ENCODE measurements around the gene ENTREP1.
"Not testable (repeated sequence)": the region's sequence is repeated elsewhere in the genome, so short reads cannot be mapped to it uniquely, and the experiment has no call there.

Gene ENTREP1, protein sequence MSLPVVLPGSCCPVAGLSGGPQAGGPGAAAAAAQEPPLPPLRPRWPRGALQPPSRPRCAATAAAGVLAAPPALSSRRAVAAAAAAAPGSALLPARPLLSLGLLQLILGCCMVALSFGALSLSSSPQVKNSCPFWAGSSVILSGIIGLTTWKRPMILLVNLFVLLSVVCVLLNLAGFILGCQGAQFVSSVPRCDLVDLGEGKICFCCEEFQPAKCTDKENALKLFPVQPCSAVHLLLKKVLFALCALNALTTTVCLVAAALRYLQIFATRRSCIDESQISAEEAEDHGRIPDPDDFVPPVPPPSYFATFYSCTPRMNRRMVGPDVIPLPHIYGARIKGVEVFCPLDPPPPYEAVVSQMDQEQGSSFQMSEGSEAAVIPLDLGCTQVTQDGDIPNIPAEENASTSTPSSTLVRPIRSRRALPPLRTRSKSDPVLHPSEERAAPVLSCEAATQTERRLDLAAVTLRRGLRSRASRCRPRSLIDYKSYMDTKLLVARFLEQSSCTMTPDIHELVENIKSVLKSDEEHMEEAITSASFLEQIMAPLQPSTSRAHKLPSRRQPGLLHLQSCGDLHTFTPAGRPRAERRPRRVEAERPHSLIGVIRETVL

DNA sequence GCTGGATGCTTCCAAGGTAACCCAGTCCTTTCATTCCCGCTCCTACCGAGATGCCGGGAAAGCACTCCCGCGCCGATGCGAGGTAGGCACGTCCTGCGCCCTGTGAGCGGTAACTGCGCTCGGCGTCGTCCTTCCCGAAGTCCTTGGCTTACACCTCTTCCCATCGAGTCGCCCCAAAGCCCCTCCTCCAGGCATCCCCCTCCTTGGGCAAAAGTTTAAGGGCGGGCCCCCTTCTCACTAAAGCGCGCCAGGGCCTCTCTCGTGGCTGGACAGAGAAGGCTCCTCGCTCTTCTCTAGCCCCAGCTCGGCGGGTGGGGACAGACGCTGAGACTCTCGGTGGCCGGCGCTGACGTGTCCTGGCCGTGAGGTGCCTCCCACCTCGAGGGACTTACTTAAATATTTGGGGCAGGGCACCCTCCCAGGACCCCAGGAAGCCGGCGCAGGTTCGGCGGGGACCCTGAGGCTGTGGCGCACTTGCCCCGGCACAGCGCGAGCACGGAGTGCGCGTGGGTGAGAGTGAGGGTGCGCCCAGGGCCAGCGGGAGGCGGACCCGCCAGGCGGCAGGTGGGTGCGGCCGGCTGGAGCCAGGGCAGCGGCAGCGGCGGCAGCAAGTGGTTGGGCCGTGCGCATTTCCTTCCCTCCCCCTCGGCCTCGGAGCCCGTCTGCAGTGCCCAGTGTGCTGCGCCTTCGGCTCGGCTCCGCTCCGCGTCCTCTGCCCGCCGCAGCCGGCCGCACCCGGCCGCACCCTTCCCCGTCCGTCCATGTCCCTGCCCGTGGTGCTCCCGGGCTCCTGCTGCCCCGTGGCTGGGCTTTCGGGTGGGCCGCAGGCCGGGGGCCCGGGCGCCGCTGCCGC lies at the start of gene ENTREP1:
Gene ENTREP1 (plus strand): TSS at position 667 of the 853 bp plus-strand sequence. CDS start 95 bp downstream, at position 762.
- no peak for DNase-seq (ENCODE audit: low read depth)

DNA sequence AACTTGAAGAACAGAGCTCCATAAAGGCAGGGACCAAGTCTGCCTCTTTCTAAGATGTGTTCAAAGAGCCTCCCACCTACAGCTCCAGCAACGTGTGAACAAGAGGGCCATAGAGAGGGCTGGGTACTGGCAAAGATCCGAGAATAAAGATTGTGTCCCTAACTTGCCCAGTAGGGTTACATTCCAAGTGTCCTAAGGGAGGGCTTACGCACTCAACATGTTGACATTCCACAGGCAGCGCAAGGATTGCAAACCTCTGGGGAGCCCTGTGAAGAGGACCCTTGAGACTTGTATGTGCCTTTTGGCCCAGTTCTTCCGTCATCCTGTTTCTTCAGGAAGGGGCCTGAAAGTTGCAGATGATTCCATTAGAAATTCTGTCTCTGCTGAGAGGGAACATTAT lies 48.2 kb upstream of the ENTREP1 start:
- DNase-seq (ENCODE audit: low read depth): no peak

DNA sequence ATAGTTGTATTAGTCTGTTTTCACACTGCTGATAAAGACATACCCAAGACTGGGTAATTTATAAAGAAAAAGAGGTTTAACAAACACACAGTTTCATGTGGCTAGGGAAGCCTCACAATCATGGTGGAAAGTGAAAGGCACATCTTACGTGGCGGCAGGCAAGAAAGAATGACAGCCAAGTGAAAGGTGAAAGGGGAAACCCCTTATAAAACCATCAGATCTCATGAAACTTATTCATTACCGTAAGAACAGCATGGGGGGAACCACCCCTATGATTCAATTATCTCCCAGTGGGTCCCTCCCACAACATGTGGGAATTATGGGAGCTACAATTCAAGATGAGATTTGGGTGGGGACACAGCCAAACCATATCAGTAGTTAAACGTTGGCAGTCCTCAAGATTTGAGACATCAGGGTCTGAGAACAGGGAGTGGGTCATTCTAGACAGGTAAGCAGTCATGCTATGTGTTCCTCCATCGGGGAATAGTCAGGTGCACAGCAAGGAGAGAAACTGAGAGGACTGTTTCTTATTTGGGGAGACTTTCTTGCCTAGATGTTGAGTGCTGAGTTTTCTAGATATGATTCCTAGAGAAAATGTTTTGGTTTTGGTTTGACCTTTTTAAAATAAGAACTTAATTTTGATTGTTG lies 45.8 kb upstream of the ENTREP1 start:
- no peak for DNase-seq (ENCODE audit: low read depth)

DNA sequence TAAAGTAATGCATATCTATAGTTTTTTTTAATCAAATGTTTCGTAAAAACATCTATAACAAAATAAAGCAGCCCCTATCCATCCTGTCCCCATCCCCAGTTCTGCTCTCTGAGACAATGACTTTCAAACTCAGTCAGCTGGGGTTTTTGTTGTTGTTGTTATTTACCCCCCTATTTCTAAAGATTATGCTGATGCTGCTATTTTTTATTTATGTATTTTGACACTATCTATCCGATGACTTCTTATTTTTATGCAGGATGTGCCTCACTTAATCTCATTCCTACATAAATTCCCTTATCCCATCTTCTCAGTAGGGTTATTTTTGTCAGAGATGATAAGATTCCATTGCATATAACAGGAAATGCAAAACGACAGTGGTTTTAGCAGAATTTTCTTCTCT lies 45.3 kb upstream of the ENTREP1 start:
- no peak for DNase-seq (ENCODE audit: low read depth)

DNA sequence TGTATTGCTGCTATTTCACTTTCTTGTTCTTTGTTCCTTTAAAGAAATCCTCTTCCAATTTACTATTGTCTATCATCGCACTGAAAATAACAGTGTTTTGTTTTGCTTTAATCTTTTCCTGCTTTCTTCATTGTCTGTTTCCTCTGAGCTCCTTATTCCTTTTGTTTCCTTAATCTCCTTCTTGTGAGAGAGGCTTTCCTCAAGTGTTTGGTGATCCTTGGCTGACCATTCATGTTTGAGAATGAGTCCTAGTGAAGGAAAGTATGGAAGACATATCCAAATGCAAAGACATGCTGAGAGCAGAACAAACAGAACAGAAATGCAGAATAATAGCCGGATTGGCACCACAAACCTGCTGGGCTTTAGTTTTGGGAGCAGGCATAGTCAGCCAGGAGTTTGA lies 42.0 kb upstream of the ENTREP1 start:
- no peak for DNase-seq (ENCODE audit: low read depth)

DNA sequence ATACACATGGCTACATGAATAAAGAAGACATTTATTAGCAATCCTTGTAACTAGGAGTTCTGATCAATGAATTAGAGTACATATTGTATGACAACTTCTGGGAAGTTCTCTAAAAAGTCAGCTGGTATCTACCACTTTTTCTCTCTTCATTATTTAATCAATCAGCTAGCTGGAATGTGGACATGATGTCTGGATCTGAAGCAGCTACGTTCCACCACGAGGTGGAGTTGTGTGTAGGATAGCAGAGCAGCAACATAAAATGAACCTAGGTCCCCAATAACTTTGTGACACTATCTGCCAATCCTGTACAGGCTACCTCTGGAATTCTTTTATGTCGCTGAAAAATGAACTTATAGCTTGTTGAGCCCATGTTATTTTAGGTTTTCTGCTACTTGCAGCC lies 32.9 kb upstream of the ENTREP1 start:
- DNase-seq (ENCODE audit: low read depth): no peak

DNA sequence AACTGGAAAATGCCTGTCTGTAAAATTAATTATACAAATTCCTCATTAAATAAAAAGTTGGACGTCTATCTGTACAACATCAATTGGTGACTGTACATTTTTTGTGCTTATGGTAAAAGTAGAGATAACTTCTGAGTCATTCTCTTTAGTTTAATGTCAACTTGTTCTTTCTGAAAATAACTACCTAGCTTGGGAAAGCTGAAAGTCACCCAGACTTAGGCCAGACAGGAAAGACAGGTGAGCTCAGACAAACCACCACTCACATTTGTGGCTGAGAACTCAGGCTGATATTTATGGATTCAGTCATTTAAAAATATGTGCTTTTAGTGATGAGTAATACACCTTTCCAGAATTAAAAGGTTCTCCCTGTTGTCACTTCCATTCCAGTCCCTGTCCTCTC lies 31.9 kb upstream of the ENTREP1 start:
- DNase-seq (ENCODE audit: low read depth): no peak

DNA sequence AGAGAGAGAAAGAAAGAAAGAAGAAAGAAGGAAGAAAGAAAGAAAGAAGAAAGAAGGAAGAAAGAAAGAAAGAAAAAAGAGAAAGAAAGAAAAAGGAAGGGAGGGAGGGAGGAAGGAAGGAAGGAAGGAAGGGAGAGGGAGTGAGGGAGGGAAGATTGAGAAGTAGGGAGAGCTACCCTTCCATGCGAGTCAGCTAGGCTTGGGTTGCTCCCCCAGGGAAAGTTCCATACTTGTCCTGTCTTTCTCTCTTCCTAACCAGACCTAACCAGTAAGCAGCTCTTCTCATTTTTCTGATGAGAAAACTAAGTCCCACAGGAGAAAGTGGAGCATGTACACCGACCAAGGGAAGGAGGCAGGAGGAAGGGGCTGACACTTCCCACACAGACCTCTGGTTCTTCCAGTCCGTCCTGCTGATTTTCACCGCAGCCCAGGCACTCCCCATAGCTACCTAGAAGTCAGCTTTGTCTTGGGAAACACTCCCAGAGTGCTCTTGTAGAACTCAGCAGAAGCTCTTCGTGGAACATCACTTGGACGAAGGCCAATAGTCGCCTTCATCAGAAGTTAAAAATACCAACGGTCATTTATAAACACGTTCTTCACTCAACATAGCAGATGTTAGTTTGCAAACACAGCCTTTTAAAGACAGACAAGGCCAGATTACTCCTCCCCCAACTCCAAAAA lies 29.0 kb upstream of the ENTREP1 start:
- no peak for DNase-seq (ENCODE audit: low read depth)

DNA sequence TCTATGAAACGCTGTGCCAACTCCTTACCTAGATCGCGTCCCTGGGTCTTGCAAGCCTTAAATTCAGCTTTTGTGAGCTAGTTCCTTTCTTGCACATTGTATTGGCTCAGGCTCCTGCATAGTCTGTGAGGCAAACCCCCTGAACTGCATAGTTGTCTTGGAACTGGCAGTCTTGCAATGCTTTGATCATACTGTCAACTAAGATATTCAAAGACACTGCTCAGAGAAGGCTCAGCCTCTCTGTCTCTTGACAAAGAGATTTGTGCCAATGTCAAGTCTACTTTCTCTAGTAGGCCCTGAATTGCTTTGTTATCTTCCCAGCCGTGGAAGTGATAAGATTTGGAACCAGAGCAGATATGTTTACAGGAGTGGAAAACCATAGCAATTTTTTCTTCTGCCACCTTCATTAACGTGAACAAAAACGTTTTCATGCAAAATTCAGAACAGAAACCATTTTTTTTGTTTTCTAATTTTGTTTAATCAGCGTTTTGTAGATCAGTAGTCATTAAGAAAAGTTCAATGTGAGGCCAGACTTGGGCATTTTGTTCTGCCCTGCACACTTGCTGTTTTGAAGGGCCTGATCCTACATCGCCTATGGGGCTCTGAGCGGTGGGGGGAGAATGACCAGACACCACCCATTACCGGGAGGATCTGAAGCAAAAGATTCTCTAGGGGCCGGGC lies 27.6 kb upstream of the ENTREP1 start:
- no peak for DNase-seq (ENCODE audit: low read depth)

DNA sequence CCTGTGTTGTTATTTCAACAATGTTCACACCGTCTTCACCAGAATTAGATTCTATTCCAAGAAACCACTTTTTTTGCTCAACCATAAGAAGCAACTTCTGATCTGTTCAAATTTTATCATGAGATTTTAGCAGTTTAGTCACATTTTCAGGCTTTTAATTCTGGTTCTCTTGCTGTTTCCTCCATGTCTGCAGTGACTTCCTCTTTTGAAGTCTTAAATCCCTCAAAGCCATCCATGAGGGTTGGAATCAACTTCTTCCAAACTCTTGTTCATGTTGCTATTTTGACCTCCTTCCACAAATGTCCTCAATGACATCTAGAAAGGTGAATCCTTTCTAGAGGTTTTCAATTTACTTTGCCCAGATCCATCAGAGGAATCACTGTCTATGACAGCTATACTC lies 25.7 kb upstream of the ENTREP1 start:
- no peak for DNase-seq (ENCODE audit: low read depth)

DNA sequence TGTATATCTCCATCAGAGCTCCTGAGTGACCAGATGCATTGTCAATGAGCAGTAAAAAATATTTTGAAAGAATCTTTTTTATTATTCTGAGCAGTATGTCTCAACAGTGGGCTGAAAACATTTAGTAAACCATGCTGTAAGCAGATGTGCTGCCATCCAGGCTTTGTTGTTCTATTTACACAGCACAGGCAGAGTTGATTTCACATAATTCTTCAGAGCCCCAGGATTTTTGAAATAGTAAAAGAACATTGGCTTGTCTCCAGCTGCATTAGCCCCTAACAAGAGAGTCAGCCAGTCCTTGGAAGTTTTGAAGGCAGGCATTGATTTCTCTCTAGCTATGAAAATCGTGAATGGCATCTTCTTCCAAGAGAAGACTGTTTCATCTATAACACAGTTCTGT lies 25.2 kb upstream of the ENTREP1 start:
- DNase-seq (ENCODE audit: low read depth): no peak

DNA sequence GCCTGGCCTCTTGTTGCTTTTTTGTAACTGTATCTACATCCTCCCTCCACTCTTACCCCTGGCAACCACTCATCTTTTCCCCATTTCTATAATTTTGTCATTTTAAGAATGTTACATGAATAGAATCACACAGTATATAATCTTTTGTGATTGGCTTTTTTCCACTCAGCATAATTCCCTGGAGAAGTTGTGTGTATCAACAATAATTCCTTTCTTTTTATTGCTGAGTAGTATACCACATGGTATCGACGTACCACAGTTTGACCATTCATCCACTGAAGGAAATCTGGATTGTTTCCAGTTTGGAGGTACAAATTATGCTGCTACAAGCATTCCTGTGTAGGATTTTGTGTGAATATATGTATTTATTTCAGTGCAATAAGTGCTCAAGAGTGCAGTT lies 21.7 kb upstream of the ENTREP1 start:
- no peak for DNase-seq (ENCODE audit: low read depth)

DNA sequence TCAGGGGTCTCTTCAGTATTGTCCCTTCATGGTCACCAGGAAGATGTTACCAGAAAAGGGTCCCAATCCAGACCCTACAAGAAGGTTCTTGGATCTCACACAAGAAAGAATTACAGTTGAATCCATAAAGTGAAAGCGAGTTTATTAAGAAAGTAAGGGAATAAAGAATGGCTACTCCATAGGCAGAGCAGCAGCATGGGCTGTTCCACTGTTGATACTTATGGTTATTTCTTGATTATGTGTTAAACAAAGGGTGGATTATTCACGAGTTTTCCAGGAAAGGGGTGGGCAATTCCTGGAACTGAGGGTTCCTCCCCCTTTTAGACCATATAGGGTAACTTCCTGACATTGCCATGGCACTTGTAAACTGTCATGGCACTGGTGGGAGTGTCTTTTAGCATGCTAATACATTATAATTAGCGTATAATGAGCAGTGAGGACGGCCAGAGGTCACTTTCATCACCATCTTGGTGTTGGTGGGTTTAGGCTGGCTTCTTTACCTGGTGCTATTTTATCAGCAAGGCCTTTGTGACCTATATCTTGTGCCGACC lies 18.0 kb upstream of the ENTREP1 start:
- DNase-seq (ENCODE audit: low read depth): not testable (repeated sequence)

DNA sequence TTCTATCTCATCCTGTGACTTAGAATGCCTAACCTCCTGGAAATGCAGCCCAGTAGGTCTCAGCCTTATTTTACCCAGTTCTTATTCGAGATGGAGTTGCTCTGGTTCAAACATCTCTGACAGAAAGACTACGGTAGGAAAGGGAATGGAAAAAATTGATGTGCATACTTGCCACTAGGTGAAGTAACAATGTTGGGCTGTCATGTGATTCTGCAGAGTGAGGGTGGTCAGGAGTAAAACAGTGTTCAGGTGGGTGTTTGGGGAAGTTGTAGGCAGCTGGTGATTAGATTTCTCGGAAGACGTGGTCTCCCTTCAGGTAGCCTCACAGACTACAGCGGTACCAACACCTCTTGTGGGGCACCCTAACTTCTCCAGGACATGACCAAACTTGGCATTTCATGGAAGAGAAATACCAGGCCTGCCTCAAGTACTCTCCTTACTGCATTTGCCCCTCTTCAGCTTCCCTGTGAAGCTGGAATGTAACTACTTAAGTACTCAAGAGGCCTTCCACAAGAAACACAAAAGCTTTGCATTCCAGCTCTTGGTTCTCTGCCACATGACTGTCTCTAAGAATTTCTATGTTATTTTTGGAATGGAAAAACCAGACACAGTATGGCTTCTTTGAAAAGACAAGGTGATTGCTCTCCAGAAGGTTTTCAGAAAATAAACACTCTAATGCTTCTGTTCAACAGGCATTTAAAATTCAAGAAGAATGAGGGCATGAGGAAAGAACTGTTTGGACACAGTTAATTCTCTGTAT lies 17.4 kb upstream of the ENTREP1 start:
- no peak for DNase-seq (ENCODE audit: low read depth)

DNA sequence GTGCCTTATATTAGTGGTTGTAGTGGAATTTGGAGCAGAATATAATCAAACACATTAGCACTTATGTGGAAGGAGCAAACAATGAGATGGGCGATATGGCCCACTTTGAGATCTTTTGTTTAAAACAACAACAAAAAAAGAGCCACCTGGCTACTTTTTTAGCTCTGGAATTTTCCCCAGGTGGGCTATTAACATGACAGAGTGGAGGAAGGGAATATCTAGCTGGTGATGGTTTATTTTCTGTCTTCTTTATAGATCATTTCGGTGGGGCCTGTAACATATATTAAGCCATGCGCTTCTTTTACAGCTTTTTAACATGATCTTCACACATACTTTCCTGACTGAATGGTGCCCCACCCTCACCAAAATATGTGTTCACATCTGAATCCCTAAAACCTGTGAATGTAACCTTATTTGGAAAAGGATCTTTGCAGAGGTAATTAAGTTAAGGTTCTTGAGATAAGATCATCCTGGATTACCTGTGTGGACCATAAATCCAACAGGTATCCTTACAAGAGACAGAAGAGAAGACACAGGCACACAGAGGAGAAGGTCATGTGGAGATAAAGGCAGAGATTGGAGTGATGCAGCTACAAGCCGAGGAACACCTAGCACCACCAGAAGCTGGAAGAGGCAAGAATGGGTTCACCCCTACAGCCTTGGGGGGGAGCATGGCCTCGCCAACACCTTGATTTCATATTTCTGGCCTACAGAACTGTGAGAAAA lies 16.6 kb upstream of the ENTREP1 start:
- DNase-seq (ENCODE audit: low read depth): no peak

DNA sequence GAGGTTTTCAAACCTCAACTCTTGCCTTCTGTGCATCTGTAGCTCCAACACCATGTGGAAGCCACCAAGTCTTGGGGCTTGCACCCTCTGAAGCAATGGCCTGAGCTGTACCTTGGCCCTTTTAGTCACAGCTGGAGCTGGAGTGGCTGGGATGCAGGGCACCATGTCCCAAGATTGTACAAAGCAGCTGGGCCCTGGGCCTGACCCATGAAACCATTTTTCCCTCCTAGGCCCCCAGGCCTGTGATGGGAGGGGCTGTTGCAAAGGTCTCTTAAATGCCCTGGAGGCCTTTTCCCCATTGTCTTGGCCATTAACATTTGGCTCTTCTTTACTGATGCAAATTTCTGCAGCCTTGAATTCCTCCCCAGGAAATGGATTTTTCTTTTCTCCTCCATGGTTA lies 11.8 kb upstream of the ENTREP1 start:
- no peak for DNase-seq (ENCODE audit: low read depth)

DNA sequence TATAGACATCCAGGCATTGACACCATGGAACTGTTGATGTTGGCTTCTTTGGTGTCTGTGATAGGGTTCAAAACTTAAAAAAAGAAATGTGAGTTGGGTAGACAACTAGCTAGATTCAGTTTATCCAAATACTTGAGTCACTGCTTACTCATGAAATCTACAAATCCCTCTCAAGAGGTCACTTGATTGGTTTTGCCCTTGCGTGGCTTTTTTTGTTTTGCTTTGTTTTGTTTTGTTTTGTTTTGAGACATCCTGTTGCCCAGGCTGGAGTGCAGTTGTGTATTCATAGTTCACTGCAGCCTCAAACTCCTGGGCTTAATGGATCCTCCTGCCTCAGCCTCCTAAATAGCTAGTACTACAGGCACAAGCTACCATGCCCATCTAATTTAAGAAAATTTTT lies 10.5 kb upstream of the ENTREP1 start:
- no peak for DNase-seq (ENCODE audit: low read depth)

DNA sequence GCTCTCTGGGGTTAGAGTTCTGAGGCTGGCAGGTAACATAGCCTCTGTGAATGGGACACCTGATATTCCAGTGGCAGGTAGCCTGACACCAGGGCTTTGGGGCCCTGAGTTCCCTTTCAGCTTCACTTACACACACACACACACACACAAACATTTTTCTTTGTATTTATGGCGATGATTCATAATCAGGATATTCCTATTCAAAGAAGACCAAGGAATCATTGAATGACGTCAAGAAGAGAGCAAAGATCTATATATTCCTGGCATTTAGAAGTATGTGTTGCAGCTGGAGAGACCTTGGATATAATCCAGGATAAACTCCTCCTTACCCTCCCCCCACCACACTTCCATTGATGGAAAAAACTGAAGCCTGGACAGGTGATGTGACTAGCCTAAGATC lies 7.9 kb upstream of the ENTREP1 start:
- DNase-seq (ENCODE audit: low read depth): no peak

DNA sequence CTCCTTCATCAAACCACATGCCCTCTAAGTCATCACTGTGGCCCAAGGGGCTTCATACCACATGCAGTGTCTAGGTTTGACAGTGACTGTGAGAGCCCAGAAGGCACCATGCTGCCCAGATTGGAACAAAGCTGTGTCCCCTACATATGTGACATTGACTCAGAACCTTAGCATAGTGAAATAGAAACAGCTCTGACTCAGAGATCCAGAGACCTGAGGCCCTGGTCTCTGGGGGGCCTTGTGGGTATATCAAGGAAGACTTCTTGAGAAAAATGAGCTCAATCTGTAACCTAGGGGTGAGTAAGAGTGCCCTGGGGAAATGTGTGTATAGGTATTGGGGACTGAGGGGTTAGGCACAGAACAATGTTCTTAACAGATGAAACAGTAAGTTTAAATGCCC lies 7.1 kb upstream of the ENTREP1 start:
- DNase-seq (ENCODE audit: low read depth): no peak

All from stimulated activated CD8-positive, alpha-beta memory T cell treated with anti-CD3 and anti-CD28 coated beads, Interleukin-4, amount 100 ng/mL, for 24 hours (primary cell).